NT2/D1 (cell line): ENCODE measurements around the gene CRY1.

Experiments
- DNase-seq: peaks from one replicate; pipeline ENCODE4 v3.0.0-alpha.2; 2011; ENCODE audit warnings: low read depth, low spot score
- H3K27me3 ChIP-seq: 2 replicates; pipeline ENCODE4 v1.6.0; 2011; ENCODE audit warnings: mild to moderate bottlenecking; ENCODE audit not compliant: insufficient read length, insufficient read depth
- H3K36me3 ChIP-seq: 2 replicates; pipeline ENCODE4 v1.6.1; 2011; ENCODE audit warnings: mild to moderate bottlenecking, low read length, mixed read lengths; ENCODE audit not compliant: insufficient read depth, insufficient read length
- H3K4me1 ChIP-seq: 2 replicates; pipeline ENCODE4 v1.5.1; 2011; ENCODE audit not compliant: insufficient read depth, insufficient read length
- H3K4me3 ChIP-seq: 2 replicates; pipeline ENCODE4 v1.5.1; 2011; ENCODE audit warnings: low read depth; ENCODE audit not compliant: insufficient read length
- H3K9ac ChIP-seq: 2 replicates; pipeline ENCODE4 v1.6.0; 2011; ENCODE audit warnings: low read depth; ENCODE audit not compliant: insufficient read length
- H3K9me3 ChIP-seq: 2 replicates; pipeline ENCODE4 v1.5.1; 2011; ENCODE audit warnings: mild to moderate bottlenecking, low read length; ENCODE audit not compliant: insufficient read depth
- SUZ12 ChIP-seq: IDR thresholded peaks from 2 replicates; pipeline ENCODE4 v1.6.1; 2011; ENCODE audit not compliant: insufficient read length, insufficient read depth; ENCODE audit errors: extremely low read depth
- YY1 ChIP-seq: IDR thresholded peaks from 2 replicates; pipeline ENCODE4 v1.6.1; 2011; ENCODE audit not compliant: insufficient read length, insufficient read depth
- ZNF274 ChIP-seq: IDR thresholded peaks from 2 replicates; pipeline ENCODE4 v1.6.1; 2011; ENCODE audit warnings: mild to moderate bottlenecking, low read depth, low read length

CRY1 gene

GRCh38 chr12:107130830-107131611 is 37.7 kb upstream of the CRY1 start:
- H3K9me3 ChIP-seq = peaks cover 7% of the 10 kb centered on the region; the same call in 1 of the 2 replicates
- no peaks in the 10 kb centered on the region for H3K4me1 ChIP-seq
- H3K9ac ChIP-seq = no peak overlapping the region
- DNase-seq = no peak
- H3K27me3 ChIP-seq = no peaks in the 10 kb centered on the region
- no peak for TF ChIP-seq SUZ12
- TF ChIP-seq ZNF274 = no peak
- no peak for TF ChIP-seq YY1
- no peaks in the 10 kb centered on the region for H3K36me3 ChIP-seq
- no peak overlapping the region for H3K4me3 ChIP-seq

- H3K9me3 ChIP-seq = no peaks in the 10 kb centered on the region
- H3K27me3 ChIP-seq = no peaks in the 10 kb centered on the region
Observed at GRCh38 chr12:107129315-107129930, 36.1 kb upstream of the CRY1 start.

GRCh38 chr12:107127482-107128430 is 34.4 kb upstream of the CRY1 start:
- Histone ChIP-seq H3K4me3 (no peak overlapping the region), H3K9me3 (peaks cover 7% of the 10 kb centered on the region), H3K4me1 (no peaks in the 10 kb centered on the region), H3K9ac (no peak overlapping the region), H3K27me3 (no peaks in the 10 kb centered on the region), H3K36me3 (no peaks in the 10 kb centered on the region)
- no peak for DNase-seq
- no peak for TF ChIP-seq SUZ12
- TF ChIP-seq ZNF274 = no peak
- no peak for TF ChIP-seq YY1

More at GRCh38 chr12:107129315-107129930, 36.1 kb upstream of the CRY1 start:
- Histone ChIP-seq H3K4me3 (no peak overlapping the region), H3K4me1 (no peaks in the 10 kb centered on the region), H3K9ac (no peak overlapping the region), H3K36me3 (no peaks in the 10 kb centered on the region)
- no peak for DNase-seq
- TF ChIP-seq YY1 = no peak
- no peak for TF ChIP-seq SUZ12
- no peak for TF ChIP-seq ZNF274

GRCh38 chr12:107126796-107127481 is 33.6 kb upstream of the CRY1 start:
- no peak overlapping the region for H3K9ac ChIP-seq
- no peaks in the 10 kb centered on the region for H3K27me3 ChIP-seq
- H3K4me1 ChIP-seq = no peaks in the 10 kb centered on the region
- no peak for TF ChIP-seq SUZ12
- no peak for TF ChIP-seq YY1
- H3K9me3 ChIP-seq = peaks cover 7% of the 10 kb centered on the region
- no peaks in the 10 kb centered on the region for H3K36me3 ChIP-seq
- no peak for DNase-seq
- H3K4me3 ChIP-seq = no peak overlapping the region

- Histone ChIP-seq H3K36me3 (no peaks in the 10 kb centered on the region), H3K4me1 (no peaks in the 10 kb centered on the region), H3K4me3 (no peak overlapping the region), H3K27me3 (no peaks in the 10 kb centered on the region), H3K9ac (no peak overlapping the region), H3K9me3 (peaks cover 7% of the 10 kb centered on the region)
- TF ChIP-seq SUZ12 (no peak), ZNF274 (no peak), YY1 (no peak)
- no peak for DNase-seq
Observed at GRCh38 chr12:107125833-107126232, 32.5 kb upstream of the CRY1 start.

- no peak overlapping the region for H3K9ac ChIP-seq
- no peaks in the 10 kb centered on the region for H3K4me1 ChIP-seq
- TF ChIP-seq YY1 (no peak), ZNF274 (no peak), SUZ12 (no peak)
- peaks cover 7% of the 10 kb centered on the region for H3K9me3 ChIP-seq
- H3K27me3 ChIP-seq = no peaks in the 10 kb centered on the region
- H3K4me3 ChIP-seq = no peak overlapping the region
- DNase-seq = no peak
- no peaks in the 10 kb centered on the region for H3K36me3 ChIP-seq
Observed at GRCh38 chr12:107122452-107122958, 29.2 kb upstream of the CRY1 start.
